Measurements from ENCODE around the gene SCGN. TPM values are rescaled to one million over a fixed set of nuclear protein-coding genes. Genes with fewer than 3 reads are reported as not detected.

SCGN gene
- total RNA-seq, 4 donors from 2014 or later = not detected

DNA sequence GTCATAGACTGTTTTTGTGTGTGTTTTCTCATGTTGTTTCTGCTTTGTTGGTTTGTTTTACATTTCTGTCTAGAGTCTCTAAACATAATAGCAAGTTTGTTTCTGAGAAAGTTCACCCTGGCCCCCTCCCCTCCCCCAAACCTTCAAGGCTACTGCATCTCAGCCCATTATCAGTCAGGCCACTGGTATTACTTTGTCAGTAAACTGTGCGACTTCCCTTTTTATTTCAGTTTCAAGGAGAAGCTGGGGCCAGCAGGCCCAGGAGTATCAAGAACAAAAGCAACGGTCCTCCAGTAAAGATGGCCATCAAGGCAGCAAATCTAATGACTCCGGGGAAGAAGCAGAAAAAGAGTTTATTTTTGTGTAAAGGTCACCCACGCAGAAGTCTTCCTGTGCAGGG is 32.8 kb upstream of the SCGN start:
- no peaks in the 10 kb centered on the region for H3K27me3 ChIP-seq
- TF ChIP-seq POLR2A (IDR thresholded peaks at IDR 0.05) = no peak
- TF ChIP-seq, protein P1, sequence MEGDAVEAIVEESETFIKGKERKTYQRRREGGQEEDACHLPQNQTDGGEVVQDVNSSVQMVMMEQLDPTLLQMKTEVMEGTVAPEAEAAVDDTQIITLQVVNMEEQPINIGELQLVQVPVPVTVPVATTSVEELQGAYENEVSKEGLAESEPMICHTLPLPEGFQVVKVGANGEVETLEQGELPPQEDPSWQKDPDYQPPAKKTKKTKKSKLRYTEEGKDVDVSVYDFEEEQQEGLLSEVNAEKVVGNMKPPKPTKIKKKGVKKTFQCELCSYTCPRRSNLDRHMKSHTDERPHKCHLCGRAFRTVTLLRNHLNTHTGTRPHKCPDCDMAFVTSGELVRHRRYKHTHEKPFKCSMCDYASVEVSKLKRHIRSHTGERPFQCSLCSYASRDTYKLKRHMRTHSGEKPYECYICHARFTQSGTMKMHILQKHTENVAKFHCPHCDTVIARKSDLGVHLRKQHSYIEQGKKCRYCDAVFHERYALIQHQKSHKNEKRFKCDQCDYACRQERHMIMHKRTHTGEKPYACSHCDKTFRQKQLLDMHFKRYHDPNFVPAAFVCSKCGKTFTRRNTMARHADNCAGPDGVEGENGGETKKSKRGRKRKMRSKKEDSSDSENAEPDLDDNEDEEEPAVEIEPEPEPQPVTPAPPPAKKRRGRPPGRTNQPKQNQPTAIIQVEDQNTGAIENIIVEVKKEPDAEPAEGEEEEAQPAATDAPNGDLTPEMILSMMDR (IDR thresholded peaks at IDR 0.05) = no peak
- no peak overlapping the region for H3K4me3 ChIP-seq
- no peak overlapping the region for H3K27ac ChIP-seq
- 71 to 73% methylated on average over 4 of the region's 4 CpGs for WGBS, 2 donors
- peaks cover 0 to 22% (median 0%) of the 10 kb centered on the region in 3 donors for H3K36me3 ChIP-seq
- intact Hi-C loops (cut with DNase I) = no loop called here
- H3K4me1 ChIP-seq = no peaks in the 10 kb centered on the region
- no peaks in the 10 kb centered on the region for H3K9me3 ChIP-seq
- no peak for DNase-seq

DNA sequence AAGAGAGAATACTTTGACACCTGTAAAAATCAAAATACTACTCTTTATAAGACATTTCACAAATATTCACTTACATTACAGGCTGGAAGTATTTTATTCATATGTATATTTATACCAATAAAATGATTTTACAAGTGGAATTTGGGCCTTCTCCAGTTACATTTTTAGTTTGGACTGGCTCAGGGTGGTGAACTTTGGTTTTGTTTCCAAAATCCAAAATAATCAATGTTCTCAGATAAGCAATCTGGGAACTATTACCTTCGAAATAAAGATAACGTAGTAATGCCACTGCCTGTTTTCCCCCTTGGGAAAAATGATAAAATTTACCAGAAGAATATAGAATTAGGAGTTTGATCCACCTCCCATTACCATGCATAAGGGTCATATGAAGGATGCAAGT is 31.6 kb upstream of the SCGN start:
- Histone ChIP-seq H3K36me3 (peaks cover 0 to 22% (median 0%) of the 10 kb centered on the region in 3 donors), H3K9me3 (no peaks in the 10 kb centered on the region), H3K27ac (no peak overlapping the region), H3K4me3 (no peak overlapping the region), H3K27me3 (no peaks in the 10 kb centered on the region), H3K4me1 (no peaks in the 10 kb centered on the region)
- TF ChIP-seq POLR2A (IDR thresholded peaks at IDR 0.05) = no peak
- TF ChIP-seq, protein P1 (IDR thresholded peaks at IDR 0.05) = no peak
- intact Hi-C loops (cut with DNase I) = no loop called here
- no peak for DNase-seq
- whole genome bisulfite sequencing, 2 donors = 84 to 94% methylated on average over 2 of the region's 2 CpGs

DNA sequence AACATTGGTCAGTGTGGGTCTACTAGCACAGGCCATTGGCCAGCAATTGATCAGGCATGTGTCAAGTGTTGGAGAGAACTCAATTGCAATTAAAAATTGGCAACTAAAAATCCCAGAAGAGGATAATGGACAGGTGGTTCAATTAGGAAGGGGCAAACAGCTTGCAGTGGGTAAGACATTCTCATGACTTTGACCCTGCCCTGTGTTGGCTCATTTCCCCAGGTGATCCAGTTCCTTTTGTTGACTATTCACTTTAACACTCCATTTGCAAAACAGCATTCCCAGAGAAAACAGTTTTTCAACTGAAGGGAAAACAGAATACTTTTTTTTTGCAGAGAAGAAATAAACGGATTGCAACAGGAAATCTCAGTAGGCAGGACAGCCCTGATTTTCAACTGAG is 28.9 kb upstream of the SCGN start:
- intact Hi-C loops (cut with DNase I) = no loop called here
- WGBS, 2 donors = 55% methylated on average over 1 of the region's 1 CpG

DNA sequence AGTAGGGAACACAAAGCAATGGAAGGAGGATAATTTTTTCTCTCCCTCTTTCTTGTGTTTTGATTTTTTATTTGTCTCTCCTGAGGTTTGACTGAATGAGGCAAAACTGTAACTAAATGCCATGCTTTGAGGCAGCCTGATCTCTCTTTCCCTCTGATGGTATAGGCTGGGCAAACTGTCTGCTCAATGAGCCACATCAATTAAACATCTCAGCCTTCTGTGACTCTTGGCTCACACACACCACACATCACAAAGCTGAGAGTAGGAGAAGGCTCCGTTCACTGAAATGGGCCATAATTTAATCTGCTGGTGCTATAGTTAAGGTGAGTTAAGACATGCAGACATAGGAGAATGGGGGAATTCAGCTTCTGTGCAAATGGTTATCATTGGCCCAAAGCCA is 28.1 kb upstream of the SCGN start:
- WGBS, 2 donors = 75 to 86% methylated on average over 1 of the region's 1 CpG
- no peak for DNase-seq
- intact Hi-C loops (cut with DNase I) = no loop called here
- Histone ChIP-seq H3K36me3 (peaks cover 0 to 13% (median 0%) of the 10 kb centered on the region in 3 donors), H3K9me3 (no peaks in the 10 kb centered on the region), H3K4me3 (no peak overlapping the region), H3K4me1 (no peaks in the 10 kb centered on the region), H3K27ac (no peak overlapping the region), H3K27me3 (no peaks in the 10 kb centered on the region)
- no peak for TF ChIP-seq POLR2A (IDR thresholded peaks at IDR 0.05)
- TF ChIP-seq, protein P1 (IDR thresholded peaks at IDR 0.05) = no peak

More for the DNA sequence above, 28.9 kb upstream of the SCGN start:
- H3K27ac ChIP-seq = no peak overlapping the region
- H3K9me3 ChIP-seq = no peaks in the 10 kb centered on the region
- H3K36me3 ChIP-seq = peaks cover 0 to 16% (median 0%) of the 10 kb centered on the region in 3 donors
- H3K27me3 ChIP-seq = no peaks in the 10 kb centered on the region
- TF ChIP-seq, protein P1 (IDR thresholded peaks at IDR 0.05) = no peak
- no peak for TF ChIP-seq POLR2A (IDR thresholded peaks at IDR 0.05)
- no peaks in the 10 kb centered on the region for H3K4me1 ChIP-seq
- no peak for DNase-seq
- no peak overlapping the region for H3K4me3 ChIP-seq

DNA sequence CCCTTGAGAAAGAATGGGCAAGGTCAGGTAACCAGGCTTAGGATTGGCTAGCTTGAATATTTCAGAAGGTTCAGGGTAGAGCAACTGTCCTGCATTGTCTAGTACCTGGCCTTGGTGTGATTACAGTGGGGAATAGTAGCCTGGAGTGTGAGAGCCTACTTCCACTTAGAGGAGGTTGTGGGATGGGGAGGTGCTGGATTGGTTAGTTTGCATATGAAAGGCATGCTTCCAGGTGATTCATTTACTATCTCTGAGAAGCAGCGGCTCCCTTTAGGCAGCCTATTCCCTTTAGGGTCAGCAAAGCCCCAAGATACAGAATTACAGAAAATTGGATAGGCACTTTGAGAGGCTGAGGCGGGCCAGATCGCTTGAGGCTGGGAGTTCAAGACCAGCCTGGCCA is 25.0 kb upstream of the SCGN start:
- Histone ChIP-seq H3K4me3 (no peak overlapping the region), H3K4me1 (no peaks in the 10 kb centered on the region), H3K27ac (no peak overlapping the region), H3K9me3 (no peaks in the 10 kb centered on the region), H3K27me3 (peaks cover 0 to 12% (median 0%) of the 10 kb centered on the region in 4 donors), H3K36me3 (no peaks in the 10 kb centered on the region)
- TF ChIP-seq, protein P1 (IDR thresholded peaks at IDR 0.05) = no peak
- TF ChIP-seq POLR2A (IDR thresholded peaks at IDR 0.05) = no peak
- DNase-seq = no peak
- intact Hi-C loops (cut with DNase I) = no loop called here
- WGBS, 2 donors = 69% methylated on average over 3 of the region's 3 CpGs

Data from esophagus squamous epithelium (tissue), 5 donors.